Neutrophil (primary cell): ENCODE measurements around the gene MSH2.

Experiments
- H3K27ac ChIP-seq: fragments of 200-600 bp; sonication (generic); 2 replicates; pipeline ENCODE4 v1.5.1; 2016; ENCODE audit warnings: mild to moderate bottlenecking, moderate library complexity
- H3K27me3 ChIP-seq: fragments of 200-600 bp; sonication (generic); 2 replicates; pipeline ENCODE4 v1.6.0; 2016; ENCODE audit warnings: mild to moderate bottlenecking
- H3K36me3 ChIP-seq: fragments of 200-600 bp; sonication (generic); 2 replicates; pipeline ENCODE4 v1.5.1; 2017
- H3K4me1 ChIP-seq, 2 experiments: fragments of 200-600 bp in 1 of 2; sonication (generic) in 1 of 2; 1 replicate in 1 of 2; 2 replicates in 1 of 2; pipeline versions ENCODE4 v1.5.1 to v1.6.1; 2013 to 2016; ENCODE audit warnings: low read depth in 1 of 2, low read length in 1 of 2, mild to moderate bottlenecking in 1 of 2, moderate library complexity in 1 of 2; ENCODE audit not compliant: control insufficient read depth in 1 of 2, insufficient read depth in 1 of 2
- H3K4me3 ChIP-seq, 2 experiments: fragments of 200-600 bp in 1 of 2; sonication (generic) in 1 of 2; 1 replicate in 1 of 2; 2 replicates in 1 of 2; pipeline ENCODE4 v1.5.1; 2013 to 2016; ENCODE audit warnings: low read depth in 1 of 2, low read length in 1 of 2, mild to moderate bottlenecking in 1 of 2, moderate library complexity in 1 of 2
- H3K9me3 ChIP-seq: fragments of 200-600 bp; sonication (generic); 2 replicates; pipeline ENCODE4 v1.5.1; 2016
- TF ChIP-seq, protein P1 (sequence below): fragments of 200-600 bp; sonication (generic); IDR thresholded peaks from 2 replicates; pipeline ENCODE4 v1.5.1; 2016; ENCODE audit warnings: antibody characterized with exemption

The MSH2 gene

GRCh38 chr2:47525167-47525566 lies 122.2 kb downstream of the MSH2 start:
- Histone ChIP-seq H3K4me3 (no peak overlapping the region), H3K36me3 (no peaks in the 10 kb centered on the region), H3K4me1 (peaks cover 13 to 14% of the 10 kb centered on the region in 2 experiments), H3K9me3 (no peaks in the 10 kb centered on the region), H3K27ac (no peak overlapping the region), H3K27me3 (peaks cover 49% of the 10 kb centered on the region)
- TF ChIP-seq, protein P1, sequence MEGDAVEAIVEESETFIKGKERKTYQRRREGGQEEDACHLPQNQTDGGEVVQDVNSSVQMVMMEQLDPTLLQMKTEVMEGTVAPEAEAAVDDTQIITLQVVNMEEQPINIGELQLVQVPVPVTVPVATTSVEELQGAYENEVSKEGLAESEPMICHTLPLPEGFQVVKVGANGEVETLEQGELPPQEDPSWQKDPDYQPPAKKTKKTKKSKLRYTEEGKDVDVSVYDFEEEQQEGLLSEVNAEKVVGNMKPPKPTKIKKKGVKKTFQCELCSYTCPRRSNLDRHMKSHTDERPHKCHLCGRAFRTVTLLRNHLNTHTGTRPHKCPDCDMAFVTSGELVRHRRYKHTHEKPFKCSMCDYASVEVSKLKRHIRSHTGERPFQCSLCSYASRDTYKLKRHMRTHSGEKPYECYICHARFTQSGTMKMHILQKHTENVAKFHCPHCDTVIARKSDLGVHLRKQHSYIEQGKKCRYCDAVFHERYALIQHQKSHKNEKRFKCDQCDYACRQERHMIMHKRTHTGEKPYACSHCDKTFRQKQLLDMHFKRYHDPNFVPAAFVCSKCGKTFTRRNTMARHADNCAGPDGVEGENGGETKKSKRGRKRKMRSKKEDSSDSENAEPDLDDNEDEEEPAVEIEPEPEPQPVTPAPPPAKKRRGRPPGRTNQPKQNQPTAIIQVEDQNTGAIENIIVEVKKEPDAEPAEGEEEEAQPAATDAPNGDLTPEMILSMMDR, result no peak

DNA sequence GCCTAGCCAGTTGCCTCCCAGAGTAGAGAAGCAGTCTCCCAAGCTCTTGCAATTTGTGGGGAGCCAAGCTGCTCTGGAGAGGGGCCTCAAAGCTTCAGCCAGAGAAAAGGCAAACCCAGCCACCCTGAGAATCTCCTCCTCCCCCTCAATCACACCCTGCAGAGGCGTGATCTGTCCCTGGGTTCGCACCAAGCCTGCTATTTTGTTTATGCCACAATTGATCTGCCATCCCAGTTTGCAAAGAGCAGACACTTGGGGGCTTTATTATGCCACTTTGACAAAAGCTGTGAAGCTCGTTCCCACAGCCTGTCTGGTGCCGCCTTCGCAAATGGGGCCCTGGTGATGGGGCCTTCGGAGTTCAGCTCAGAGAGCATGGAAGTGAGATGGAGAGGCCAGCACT lies 125.5 kb downstream of the MSH2 start:
- Histone ChIP-seq H3K27me3 (peaks cover 16% of the 10 kb centered on the region), H3K36me3 (no peaks in the 10 kb centered on the region), H3K9me3 (no peaks in the 10 kb centered on the region), H3K4me3 (no peak overlapping the region), H3K4me1 (no peaks in the 10 kb centered on the region), H3K27ac (no peak overlapping the region)
- TF ChIP-seq, protein P1, result no peak

- Histone ChIP-seq H3K4me1 (no peaks in the 10 kb centered on the region), H3K27ac (no peak overlapping the region), H3K27me3 (peaks cover 12% of the 10 kb centered on the region), H3K9me3 (no peaks in the 10 kb centered on the region), H3K4me3 (no peak overlapping the region), H3K36me3 (no peaks in the 10 kb centered on the region)
- TF ChIP-seq, protein P1, result no peak
Observed at GRCh38 chr2:47528874-47529273, 125.9 kb downstream of the MSH2 start.

DNA sequence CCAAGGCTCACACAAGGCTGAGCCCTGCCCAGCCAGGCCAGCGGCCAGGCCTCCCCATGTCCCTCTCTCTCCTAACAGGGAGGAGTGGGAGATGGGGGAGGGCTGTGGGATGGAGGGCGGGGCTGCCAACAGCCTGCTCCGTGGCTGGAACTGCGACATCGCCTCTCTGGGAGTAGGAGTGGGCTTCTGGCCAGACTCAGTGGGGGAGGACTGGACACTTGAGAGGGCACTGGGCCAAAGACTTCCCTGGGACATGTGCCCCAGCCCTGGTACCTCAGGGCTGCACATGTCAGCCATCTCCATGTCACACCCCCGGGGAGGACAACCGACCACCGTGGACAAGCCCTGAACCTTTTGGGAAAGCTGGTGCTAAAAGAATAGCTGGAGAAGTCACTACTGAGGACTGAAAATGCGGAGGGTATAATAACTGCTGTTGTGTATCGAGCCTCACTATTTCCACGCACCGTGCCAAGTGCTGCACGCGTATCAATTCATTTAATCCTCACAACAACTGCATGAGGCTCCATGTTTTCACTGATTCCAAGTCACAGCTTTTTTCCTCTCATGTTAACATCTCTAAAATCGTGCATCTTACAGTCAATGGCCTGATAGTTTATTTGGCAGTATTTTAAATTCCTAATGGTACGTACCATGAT lies 127.3 kb downstream of the MSH2 start:
- Histone ChIP-seq H3K4me3 (no peak overlapping the region), H3K27ac (no peak overlapping the region), H3K4me1 (no peaks in the 10 kb centered on the region), H3K36me3 (no peaks in the 10 kb centered on the region), H3K9me3 (no peaks in the 10 kb centered on the region), H3K27me3 (no peaks in the 10 kb centered on the region)
- TF ChIP-seq, protein P1, result no peak

DNA sequence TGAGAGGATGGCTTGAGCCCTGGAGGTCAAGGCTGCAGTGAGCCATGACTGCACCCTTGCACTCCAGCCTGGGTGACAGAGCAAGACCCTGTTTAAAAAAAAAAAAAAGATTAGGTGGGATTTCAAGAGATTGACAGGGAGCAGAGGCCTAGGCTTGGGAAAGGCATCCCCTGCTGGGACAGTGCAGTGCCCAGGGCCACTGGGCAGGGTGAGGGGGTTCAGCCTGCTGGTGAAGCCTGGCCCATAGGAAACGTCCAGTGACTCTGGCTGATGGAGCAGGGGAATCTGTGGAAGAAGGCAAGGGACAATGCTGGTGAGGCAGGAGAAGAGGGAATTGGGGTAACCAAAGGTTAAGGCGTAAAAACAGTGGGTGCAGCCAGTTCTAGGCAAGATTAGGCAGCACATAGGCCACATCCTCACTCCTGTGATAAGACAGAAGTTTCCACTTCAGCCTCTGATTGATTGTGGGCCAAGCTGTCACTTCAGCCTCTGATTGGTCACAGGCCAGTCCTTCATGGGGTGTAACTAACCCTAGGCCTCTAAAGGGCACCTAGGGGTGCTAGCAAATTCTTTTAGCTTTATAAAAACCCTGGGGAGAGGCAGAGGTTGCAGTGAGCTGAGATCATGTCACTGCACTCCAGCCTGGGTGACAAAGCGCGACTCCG lies 128.6 kb downstream of the MSH2 start:
- no peak overlapping the region for H3K4me3 ChIP-seq
- H3K36me3 ChIP-seq, result no peaks in the 10 kb centered on the region
- TF ChIP-seq, protein P1, result no peak
- H3K9me3 ChIP-seq, result no peaks in the 10 kb centered on the region
- no peaks in the 10 kb centered on the region for H3K4me1 ChIP-seq
- H3K27ac ChIP-seq, result no peak overlapping the region
- no peaks in the 10 kb centered on the region for H3K27me3 ChIP-seq
